Panc1 (cell line): Measurements from ENCODE around the gene YBX1. TPM values are rescaled to one million over a fixed set of nuclear protein-coding genes. Genes with fewer than 3 reads are reported as not detected.

Experiments
- ATAC-seq: fragments of 200-7000 bp; cut with Tn5 transposase; 2 replicates; pipeline ENCODE4 v1.9.1; 2020; ENCODE audit warnings: mild to moderate bottlenecking, moderate library complexity
- BruUV-seq: library from RNA; stranded (reverse); fragments of 400-500 nt; replicated peaks from 2 replicates; lab custom pipeline; 2021; lab: Mats Ljungman, UMichigan
- CTCF ChIA-PET: fragments of 300-600 bp; sonication (Branson Sonifier 250); formaldehyde crosslinking; loops from one replicate; lab custom pipeline; 2022; ENCODE audit warnings: antibody characterized with exemption; lab: Charles Lee
- POLR2A ChIA-PET: fragments of 300-600 bp; sonication (Branson Sonifier 250); formaldehyde crosslinking; loops from one replicate; lab custom pipeline; 2022; ENCODE audit warnings: antibody characterized with exemption; lab: Charles Lee
- DNase-seq: peaks from one replicate; pipeline ENCODE4 v3.0.0-alpha.2; 2010; ENCODE audit warnings: low read depth, low spot score
- H3K27ac ChIP-seq: 2 replicates; pipeline ENCODE4 v1.5.1; 2011; ENCODE audit warnings: mild to moderate bottlenecking, low read length, inconsistent platforms
- H3K27me3 ChIP-seq: fragments of 200-500 bp; sonication (Bioruptor generic); 2 replicates; pipeline ENCODE4 v1.6.0; 2014; ENCODE audit warnings: low read length, inconsistent platforms; ENCODE audit not compliant: control insufficient read depth, insufficient read depth
- H3K36me3 ChIP-seq: fragments of 200-500 bp; sonication (Bioruptor generic); 2 replicates; pipeline ENCODE4 v1.5.1; 2014; ENCODE audit warnings: inconsistent platforms, mild to moderate bottlenecking, low read length, moderate library complexity; ENCODE audit not compliant: control insufficient read depth, insufficient read depth
- H3K4me1 ChIP-seq: 2 replicates; pipeline ENCODE4 v1.5.1; 2011; ENCODE audit warnings: inconsistent platforms, mild to moderate bottlenecking, low read length, moderate library complexity; ENCODE audit not compliant: control insufficient read depth, insufficient read depth
- H3K4me3 ChIP-seq, 2 experiments: 2 replicates each; pipeline ENCODE4 v1.5.1; 2011 to 2012; ENCODE audit warnings: low read depth in 2 of 2, low read length in 2 of 2, mild to moderate bottlenecking in 2 of 2, inconsistent platforms in 1 of 2, moderate library complexity in 1 of 2
- H3K9me3 ChIP-seq: fragments of 200-500 bp; sonication (Bioruptor generic); 2 replicates; pipeline ENCODE4 v1.5.1; 2014; ENCODE audit warnings: low read depth, mild to moderate bottlenecking, inconsistent platforms, low read length, moderate library complexity; ENCODE audit not compliant: control insufficient read depth, insufficient read depth
- POLR2AphosphoS5 ChIP-seq: IDR thresholded peaks from 2 replicates; pipeline ENCODE4 v1.6.1; 2012; ENCODE audit warnings: mild to moderate bottlenecking, low read depth, low read length, moderate library complexity
- SIN3A ChIP-seq: IDR thresholded peaks from 2 replicates; pipeline ENCODE4 v1.6.1; 2012; ENCODE audit warnings: low read depth, mild to moderate bottlenecking, low read length, moderate library complexity, borderline replicate concordance; ENCODE audit not compliant: insufficient read depth
- TCF7L2 ChIP-seq: IDR thresholded peaks from 2 replicates; pipeline ENCODE4 v1.6.1; 2011; ENCODE audit warnings: mild to moderate bottlenecking, low read depth, low read length, inconsistent platforms
- in situ Hi-C: cut with HindIII; loops from 2 replicates; pipeline ENCODE4 v1.10.0; 2016; ENCODE audit warnings: low sequenced_read_pairs, low pct_unique_long_range_greater_than_20kb
- intact Hi-C: fragments of 100-400 bp; cut with micrococcal nuclease; formaldehyde crosslinking; loops from one replicate; pipeline ENCODE4 v1.10.0; 2022; ENCODE audit not compliant: unreplicated experiment
- total RNA-seq: library from RNA; stranded (reverse); gene quantifications from one replicate; pipeline ENCODE4 v1.2.1, GENCODE V29; 2021; ENCODE audit not compliant: unreplicated experiment
- TF ChIP-seq, protein P1 (sequence below): fragments of 450-650 bp; IDR thresholded peaks from 2 replicates; pipeline ENCODE4 v1.5.1; 2017; ENCODE audit warnings: mild to moderate bottlenecking
- TF ChIP-seq, protein P2 (sequence below), 2 experiments: IDR thresholded peaks; 2 replicates each; pipeline ENCODE4 v1.6.1; 2011 to 2012; ENCODE audit warnings: low read depth in 2 of 2, control low read depth in 1 of 2, low read length in 1 of 2, mild to moderate bottlenecking in 1 of 2, moderate library complexity in 1 of 2; ENCODE audit not compliant: insufficient read depth in 1 of 2

The YBX1 gene
- total RNA-seq, 1 experiment from 2014 or later = 908 TPM

DNA sequence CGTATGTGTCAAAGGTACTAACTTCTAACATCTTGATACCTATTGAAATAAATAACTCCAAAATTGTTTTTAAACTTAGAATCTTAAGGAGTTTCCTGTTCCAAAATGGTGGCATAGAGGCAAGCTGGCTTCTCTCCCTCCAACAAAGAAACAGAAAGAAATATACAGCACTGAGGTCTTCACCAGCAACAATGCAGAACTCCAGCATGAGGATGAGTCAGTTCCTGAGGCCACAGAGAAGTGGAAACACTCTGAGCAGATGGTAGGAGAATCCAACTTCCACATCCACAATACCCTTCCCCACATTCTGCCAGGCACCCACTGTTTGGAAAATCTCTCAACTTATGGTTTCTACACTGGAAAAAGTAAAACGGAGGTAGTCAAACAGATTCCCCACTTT is 36.2 kb upstream of the YBX1 start:
- CTCF ChIA-PET = no interaction called here
- Histone ChIP-seq H3K27me3 (peaks cover 2% of the 10 kb centered on the region; the same call in 1 of the 2 replicates), H3K36me3 (no peaks in the 10 kb centered on the region), H3K4me1 (no peaks in the 10 kb centered on the region), H3K4me3 (no peak overlapping the region), H3K9me3 (no peaks in the 10 kb centered on the region), H3K27ac (no peak overlapping the region)
- DNase-seq (no peak), ATAC-seq (no peak)
- TF ChIP-seq, protein P1, sequence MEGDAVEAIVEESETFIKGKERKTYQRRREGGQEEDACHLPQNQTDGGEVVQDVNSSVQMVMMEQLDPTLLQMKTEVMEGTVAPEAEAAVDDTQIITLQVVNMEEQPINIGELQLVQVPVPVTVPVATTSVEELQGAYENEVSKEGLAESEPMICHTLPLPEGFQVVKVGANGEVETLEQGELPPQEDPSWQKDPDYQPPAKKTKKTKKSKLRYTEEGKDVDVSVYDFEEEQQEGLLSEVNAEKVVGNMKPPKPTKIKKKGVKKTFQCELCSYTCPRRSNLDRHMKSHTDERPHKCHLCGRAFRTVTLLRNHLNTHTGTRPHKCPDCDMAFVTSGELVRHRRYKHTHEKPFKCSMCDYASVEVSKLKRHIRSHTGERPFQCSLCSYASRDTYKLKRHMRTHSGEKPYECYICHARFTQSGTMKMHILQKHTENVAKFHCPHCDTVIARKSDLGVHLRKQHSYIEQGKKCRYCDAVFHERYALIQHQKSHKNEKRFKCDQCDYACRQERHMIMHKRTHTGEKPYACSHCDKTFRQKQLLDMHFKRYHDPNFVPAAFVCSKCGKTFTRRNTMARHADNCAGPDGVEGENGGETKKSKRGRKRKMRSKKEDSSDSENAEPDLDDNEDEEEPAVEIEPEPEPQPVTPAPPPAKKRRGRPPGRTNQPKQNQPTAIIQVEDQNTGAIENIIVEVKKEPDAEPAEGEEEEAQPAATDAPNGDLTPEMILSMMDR = no peak
- TF ChIP-seq SIN3A (no peak), POLR2AphosphoS5 (no peak), TCF7L2 (no peak)
- TF ChIP-seq, protein P2, sequence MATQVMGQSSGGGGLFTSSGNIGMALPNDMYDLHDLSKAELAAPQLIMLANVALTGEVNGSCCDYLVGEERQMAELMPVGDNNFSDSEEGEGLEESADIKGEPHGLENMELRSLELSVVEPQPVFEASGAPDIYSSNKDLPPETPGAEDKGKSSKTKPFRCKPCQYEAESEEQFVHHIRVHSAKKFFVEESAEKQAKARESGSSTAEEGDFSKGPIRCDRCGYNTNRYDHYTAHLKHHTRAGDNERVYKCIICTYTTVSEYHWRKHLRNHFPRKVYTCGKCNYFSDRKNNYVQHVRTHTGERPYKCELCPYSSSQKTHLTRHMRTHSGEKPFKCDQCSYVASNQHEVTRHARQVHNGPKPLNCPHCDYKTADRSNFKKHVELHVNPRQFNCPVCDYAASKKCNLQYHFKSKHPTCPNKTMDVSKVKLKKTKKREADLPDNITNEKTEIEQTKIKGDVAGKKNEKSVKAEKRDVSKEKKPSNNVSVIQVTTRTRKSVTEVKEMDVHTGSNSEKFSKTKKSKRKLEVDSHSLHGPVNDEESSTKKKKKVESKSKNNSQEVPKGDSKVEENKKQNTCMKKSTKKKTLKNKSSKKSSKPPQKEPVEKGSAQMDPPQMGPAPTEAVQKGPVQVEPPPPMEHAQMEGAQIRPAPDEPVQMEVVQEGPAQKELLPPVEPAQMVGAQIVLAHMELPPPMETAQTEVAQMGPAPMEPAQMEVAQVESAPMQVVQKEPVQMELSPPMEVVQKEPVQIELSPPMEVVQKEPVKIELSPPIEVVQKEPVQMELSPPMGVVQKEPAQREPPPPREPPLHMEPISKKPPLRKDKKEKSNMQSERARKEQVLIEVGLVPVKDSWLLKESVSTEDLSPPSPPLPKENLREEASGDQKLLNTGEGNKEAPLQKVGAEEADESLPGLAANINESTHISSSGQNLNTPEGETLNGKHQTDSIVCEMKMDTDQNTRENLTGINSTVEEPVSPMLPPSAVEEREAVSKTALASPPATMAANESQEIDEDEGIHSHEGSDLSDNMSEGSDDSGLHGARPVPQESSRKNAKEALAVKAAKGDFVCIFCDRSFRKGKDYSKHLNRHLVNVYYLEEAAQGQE (IDR thresholded peaks at IDR 0.05; ENCODE audit: insufficient read depth in 1 of 2, low read depth in 2 of 2, low read length in 1 of 2) = no peak
- BruUV-seq = no TSS peak
- POLR2A ChIA-PET = no interaction called here
- intact Hi-C loops (no loop called here), in situ Hi-C loops (no loop called here)

DNA sequence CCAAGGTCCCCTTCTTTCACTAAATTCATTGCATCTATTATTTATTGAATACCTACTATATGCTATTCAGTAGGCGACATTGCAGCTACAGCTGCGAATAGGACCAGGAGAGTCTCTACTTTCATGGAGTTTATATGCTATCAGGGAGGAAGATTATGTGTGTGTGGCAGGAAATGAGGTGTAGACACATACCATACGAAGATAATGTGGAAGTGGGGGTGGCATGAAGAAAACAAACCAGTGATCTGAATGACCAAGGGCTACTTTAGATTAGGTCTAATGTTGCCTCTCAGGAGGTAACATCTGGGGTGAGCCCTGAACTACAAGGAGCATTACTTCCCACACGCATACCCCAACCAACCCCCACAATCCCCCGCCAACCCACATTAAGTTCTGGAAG is 25.0 kb upstream of the YBX1 start:
- peak overlapping the region in 1 of 2 experiments; percentile 86; a peak in 1 of 4 replicates for H3K4me3 ChIP-seq
- intact Hi-C loops (no loop called here), in situ Hi-C loops (no loop called here)
- H3K36me3 ChIP-seq = peaks cover 19% of the 10 kb centered on the region
- TF ChIP-seq, protein P1 = no peak
- TF ChIP-seq TCF7L2 (no peak), SIN3A (no peak), POLR2AphosphoS5 (no peak)
- TF ChIP-seq, protein P2 (IDR thresholded peaks at IDR 0.05; ENCODE audit: insufficient read depth in 1 of 2, low read depth in 2 of 2, low read length in 1 of 2) = no peak
- BruUV-seq = no TSS peak
- ChIA-PET CTCF (no interaction called here), POLR2A (no interaction called here)
- H3K27ac ChIP-seq = peak overlapping the region; percentile 96
- H3K9me3 ChIP-seq = no peaks in the 10 kb centered on the region
- DNase-seq (no peak), ATAC-seq (no peak)
- peaks cover 3% of the 10 kb centered on the region; the same call in 1 of the 2 replicates for H3K27me3 ChIP-seq
- H3K4me1 ChIP-seq = peaks cover 15% of the 10 kb centered on the region
